GM19351 (cell line): ENCODE measurements around the gene DTX1.

Experiments used
- ATAC-seq: cut with Tn5 transposase; IDR thresholded peaks from one replicate; pipeline ENCODE4 v1.9.1; 2021; ENCODE audit warnings: mild to moderate bottlenecking, moderate library complexity; ENCODE audit not compliant: unreplicated experiment

The DTX1 gene

DNA sequence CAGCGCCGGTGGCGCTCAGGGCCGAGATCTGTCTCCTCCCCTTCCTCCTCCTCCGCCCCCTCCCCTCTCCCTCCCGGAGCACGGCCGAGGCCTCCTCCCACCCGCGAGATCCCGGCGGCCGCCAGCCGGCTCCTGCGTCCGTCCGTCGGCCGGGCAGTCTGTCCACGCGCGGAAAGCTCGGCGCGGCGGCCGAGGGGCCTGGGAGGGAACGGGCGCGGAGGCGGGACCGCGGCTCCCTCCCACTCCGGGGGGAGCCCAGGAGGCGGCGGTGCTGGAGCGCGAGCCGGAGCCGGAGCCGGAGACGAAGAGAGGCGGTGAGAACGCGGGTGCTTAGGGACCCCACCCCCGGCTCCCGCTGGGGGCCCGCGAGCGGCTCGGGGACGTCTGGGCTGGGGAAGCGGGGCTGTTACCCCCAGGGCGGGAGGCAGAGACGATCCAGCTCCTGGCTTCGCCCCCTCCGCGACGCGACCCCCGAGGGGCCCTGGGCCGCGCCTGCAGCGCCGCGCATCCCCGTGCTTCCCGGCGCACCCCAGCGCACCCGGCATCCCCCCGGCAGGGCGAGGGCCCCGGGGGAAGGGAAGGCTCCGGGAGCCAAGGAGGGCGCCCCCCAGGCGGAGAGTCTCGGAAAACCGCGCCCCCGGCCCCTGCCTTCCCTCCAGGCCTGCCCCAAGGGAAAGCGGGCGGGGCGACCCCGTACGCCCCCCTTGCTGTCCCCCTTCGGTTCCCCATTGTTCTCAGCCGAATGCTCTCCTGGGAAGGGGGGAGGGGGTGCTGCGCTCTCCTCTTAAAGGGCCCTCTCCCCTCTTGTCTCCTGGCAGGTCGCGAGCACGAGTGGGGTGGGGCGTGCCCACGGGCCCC, at the start of gene DTX1:
Gene DTX1 (plus strand): TSS at position 100 of the 858 bp plus-strand sequence. CDS start 1,463 bp downstream, outside the sequence.
- no peak for ATAC-seq

DNA sequence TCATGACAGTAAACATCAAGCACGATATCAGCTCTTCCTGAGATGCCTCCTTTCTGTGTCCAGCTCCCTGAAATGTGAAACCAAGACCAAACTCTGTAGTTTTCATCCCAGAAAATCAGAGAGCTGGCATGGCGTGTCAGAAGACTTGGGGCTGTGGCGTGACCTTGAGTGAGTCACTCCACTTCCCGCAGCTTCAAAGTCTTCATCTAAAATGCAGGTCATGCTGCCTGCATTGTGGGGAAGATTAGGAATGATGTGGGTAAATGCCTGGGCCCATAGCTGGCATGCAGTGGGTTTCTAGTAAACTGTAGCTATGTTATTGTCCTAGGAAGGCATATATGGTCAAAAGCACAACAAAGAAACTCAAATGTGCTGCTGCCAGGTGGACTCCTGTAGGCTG, 49.4 kb upstream of the DTX1 start:
- no peak for ATAC-seq

DNA sequence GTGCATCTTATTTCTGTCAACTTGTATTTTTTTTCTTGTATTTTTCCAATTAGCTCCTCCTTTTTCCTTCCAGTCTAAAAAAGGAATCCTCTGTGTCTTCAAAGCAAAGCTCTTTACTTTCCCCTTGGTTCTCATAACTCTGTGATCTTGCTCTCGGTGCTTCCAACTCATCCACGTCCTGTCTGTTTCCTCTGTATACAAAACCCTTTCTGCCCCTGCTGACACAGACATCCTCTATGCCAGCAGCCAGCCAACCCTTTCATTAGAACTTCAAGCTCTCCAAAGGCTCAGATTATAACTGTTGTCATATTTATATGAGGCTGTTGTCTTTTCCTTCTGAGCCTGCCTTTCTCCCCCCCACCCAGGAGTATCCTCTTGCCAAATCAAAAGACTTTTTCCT, 45.8 kb upstream of the DTX1 start:
- ATAC-seq: no peak

DNA sequence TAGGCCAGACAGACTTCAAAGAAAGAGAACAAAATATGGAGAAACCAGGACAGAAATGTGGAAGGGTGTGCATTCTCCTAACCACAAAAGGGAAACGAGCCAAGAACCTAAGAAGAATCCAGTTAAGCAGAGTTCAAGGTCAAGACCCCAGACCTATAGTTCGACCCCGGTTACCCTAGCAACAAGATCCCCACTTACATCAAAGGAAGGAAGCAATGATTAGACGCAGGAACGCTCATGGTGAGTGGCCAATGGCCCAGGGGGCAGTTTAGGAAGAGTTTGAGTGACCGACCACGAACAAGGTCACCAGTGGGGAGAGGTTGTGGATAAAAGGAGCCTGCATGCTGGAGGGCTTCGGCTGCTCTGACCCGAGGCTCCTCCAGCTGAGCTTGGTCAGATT, 42.0 kb upstream of the DTX1 start:
- no peak for ATAC-seq

DNA sequence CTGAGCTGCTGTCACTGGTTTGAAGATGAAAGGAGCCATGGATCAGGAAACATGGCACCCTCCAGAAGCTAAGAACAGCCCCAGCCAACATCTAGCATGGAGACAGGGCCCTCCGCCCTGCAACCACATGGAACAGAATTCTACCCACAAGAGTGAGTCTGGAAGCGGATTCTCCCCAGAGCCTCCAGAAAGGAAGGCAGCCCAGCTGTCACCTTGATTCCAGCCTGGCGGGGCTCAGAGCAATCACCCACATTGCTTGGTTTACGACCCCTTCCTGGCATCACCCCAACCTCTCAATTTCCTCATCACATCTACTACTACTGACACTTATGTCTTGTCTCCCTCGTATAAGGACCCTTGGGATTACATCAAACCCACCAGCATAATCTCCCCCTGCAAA, 39.7 kb upstream of the DTX1 start:
- no peak for ATAC-seq

DNA sequence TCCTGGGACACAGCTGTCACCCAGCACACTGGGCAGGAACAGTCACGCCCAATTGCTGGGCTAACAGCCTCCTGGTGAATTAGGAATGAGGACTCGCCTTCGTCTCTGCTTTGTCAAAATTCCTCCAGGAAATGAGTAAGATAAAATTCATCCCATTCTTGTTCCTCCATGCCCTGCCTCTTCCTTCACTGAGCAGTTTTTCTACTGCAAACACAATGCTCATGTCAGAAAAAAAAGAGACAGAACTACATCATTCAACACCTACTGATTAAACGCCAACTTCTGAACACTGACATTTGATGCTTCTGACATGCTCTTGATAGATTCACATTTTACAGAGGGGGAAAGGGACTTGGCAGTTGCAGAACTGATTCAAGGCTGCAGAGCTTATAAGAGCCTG, 37.5 kb upstream of the DTX1 start:
- no peak for ATAC-seq

DNA sequence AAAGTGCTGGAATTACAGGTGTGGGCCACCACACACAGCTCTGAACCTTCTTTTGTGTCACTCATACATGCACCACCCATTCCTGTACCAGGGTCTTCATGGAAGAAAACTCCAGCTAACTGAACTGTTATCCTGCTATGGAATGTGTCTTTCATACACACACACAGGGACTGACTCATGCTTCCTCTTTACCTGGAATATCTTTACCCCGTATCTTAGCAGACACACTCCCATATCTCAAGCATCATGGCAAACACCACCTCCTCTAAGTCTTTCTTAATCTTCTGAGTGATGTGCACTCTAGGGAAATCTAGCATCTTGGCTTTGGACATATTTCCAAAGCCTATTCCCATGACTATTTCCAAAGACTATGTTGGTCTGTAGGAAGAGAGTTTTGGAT, 35.0 kb upstream of the DTX1 start:
- no peak for ATAC-seq

DNA sequence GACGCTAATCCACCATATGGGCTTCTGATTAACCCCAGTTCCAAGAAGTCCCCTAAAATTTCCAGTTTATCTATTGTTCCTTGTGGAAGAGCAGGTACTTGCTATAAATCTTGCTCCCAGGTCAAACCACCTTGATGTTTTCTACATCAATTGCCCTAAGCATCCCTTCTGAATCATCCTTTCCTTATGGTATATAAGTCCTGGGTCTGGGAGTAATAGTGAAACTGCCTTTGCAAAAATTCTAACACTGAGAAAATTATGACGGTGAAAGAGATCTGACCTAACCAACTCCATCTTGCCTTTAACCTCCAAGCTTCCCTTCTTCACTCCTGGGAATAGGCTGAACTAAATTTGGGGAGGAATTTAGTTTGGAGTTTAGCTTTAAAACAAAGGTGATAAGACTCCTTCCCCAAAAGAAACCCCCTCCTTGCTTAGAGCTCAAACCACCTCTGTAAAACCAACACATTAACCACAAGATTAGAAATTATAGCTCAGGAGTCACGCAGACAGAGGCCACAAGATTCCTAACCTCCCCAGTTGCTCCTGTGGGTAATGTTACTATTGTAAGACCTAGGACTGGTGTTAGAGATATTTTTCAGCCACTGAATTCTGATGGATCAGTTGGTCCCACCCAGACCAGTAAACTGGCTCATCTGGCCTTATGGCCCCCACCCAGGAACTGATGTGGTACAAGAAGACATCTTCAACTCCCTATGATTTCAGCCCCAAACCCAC, 33.8 kb upstream of the DTX1 start:
- no peak for ATAC-seq

DNA sequence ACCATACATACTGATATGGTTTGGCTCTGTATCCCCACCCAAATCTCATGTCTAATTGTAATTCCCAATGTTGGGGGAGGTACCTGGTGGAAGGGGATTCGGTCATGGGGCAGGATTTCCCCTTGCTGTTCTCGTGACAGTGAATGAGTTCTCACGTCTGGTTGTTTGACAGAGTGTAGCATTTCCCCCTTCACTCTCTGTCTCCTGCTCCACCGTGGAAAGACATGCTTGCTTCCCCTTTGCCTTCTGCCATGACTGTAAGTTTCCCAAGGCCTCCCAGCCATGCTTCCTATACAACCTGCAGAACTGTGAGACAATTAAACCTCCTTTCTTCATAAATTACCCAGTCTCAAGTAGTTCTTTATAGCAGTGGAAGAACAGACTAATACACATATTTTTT, 28.8 kb upstream of the DTX1 start:
- ATAC-seq: no peak

DNA sequence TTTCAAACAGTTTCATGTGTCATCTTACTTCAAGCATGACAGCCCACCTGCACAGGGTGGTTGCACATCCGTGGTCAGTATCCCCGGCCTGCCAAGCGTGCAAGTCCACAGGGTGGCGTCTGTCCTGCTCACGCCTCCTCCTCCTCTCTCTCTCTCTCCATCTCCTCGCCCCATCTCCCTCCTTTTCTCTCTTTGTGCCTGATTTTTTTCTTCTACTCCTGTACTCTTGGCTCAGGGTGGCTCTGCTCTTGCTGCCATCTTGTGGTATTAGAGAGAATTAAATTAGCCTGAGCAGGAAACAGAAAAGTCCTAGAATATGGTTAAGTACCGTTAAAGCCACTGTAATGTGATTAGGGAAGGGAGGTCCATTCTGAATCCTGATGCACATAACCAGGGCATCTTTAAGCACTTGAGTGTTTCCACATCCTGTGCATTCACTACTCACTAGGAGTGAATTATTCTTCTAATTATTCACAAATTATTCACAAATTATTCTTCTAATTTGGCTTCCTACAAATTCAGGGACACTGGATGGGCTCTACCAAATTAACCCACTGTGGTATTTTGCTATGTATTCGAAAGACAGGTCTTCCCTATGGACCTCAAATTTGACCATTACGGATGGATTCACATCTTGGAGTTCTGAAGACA, 25.5 kb upstream of the DTX1 start:
- ATAC-seq: no peak

DNA sequence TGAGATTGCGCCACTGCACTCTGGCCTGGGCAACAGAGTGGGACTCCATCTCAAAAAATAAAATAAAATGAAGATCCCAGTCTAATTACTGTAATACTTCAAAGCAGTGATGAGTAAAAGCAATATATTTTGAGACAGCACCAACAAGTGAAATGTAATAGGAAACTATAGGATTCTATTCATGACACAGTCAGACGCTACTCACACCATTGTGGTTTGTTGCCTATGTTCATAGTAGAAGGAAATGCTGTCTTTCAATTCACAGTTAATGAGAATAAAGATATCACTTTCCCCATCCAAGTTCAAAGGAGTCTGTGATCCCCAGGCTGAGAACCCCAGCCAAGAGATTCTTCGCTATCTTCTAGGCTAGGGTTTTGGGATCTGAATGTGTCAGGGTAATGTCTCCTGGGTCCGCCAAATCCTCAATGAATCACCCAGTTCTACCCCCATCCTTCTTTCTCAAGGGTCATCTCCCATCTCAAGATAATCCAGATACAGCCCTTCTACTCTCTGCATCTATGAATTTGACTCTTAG, 16.6 kb upstream of the DTX1 start:
- ATAC-seq: no peak

DNA sequence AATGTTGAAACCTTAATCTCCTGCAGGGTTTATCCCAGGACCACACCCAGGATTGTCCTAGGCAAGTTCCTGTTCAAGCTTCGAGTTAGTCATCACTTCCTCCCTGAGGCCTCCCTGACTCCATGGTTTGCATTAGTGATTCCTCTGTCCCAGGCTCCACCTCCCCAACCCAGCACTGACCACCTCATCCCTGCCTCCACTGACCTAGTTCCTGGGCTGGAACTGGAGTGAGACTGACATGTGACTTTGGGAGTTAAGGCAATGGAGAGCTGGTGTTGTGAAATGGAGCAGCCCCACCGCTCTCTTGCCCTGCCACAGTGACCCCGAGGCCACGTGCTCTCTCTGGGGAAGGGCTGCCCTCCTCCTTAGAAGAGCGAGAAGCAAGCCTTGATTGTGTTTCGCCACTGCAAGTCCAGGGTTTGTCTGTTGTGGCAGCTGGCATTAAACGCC, 15.8 kb upstream of the DTX1 start:
- no peak for ATAC-seq

DNA sequence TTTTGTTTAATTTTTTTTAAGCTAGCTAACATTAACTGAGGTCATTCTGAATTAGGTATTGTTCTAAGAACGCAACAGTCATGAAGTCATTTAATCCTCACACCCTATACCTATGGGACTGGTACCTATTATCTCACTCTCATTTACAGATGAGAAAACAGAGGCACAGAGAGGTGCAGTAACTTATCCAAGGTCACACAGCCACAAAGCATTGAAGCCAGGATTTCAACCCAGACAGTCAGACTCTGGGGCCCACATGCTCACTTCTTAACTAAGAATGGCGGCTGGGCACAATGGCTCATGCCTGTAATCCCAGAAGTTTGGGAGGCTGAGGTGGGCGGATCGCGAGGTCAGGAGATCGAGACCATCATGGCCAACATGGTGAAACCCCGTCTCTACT, 15.0 kb upstream of the DTX1 start:
- no peak for ATAC-seq

DNA sequence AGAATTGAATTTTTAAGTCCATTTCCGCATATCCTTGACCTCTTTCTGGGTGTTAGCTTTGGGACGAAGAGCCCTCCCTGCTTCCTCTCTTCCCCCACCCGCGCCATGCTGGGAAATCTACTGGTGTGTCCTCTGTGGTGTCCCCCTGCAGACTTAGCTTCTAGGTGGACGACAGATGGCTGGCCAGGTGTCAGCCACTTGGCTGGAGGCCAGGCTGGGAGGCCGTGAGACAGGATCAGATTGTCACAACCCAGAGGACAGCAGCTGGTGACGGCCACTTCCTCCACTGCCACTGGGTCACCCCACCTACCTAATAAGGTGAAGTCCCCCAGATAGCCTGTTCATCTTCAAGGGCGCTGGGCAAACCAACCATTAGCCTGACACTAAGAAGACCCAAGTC, 13.3 kb upstream of the DTX1 start:
- no peak for ATAC-seq

DNA sequence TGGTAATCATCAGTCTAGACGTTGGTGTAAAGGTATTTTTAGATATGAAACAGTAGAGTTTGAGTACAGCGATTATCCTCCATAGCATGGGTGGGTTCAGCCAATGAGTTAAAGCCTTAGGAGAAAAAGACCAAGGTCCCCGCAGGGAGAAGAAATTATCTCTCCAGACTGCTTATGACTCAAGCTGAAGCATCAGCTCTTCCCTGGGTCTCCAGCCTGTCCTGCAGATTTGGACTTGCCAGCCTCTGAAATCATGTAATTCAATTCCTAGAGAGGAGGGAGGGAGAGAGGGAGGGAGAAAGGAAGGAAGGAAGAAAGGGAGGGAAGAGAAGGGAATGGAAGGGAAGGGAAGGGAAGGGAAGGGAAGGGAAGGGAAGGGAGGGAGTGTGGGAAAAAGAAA, 12.0 kb upstream of the DTX1 start:
- no peak for ATAC-seq

DNA sequence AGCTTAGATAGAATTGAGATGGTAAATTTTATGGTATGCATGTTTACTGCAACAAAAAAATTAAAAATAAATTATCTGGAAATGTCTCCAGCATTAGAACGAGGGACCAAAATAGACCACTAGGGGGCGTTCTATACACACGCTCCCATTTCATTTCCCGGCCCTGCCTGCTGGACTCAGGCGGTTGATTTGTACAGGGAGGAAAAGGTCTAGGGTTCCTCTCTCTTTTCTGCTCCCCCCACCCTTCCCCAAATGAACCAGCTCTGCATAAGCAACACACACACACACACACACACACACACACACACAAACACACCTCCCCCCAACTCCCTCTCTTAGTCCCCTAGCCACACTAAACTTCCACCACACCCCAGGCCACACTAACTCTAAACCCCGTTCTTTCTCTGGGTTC, 7.8 kb upstream of the DTX1 start:
- ATAC-seq: no peak

DNA sequence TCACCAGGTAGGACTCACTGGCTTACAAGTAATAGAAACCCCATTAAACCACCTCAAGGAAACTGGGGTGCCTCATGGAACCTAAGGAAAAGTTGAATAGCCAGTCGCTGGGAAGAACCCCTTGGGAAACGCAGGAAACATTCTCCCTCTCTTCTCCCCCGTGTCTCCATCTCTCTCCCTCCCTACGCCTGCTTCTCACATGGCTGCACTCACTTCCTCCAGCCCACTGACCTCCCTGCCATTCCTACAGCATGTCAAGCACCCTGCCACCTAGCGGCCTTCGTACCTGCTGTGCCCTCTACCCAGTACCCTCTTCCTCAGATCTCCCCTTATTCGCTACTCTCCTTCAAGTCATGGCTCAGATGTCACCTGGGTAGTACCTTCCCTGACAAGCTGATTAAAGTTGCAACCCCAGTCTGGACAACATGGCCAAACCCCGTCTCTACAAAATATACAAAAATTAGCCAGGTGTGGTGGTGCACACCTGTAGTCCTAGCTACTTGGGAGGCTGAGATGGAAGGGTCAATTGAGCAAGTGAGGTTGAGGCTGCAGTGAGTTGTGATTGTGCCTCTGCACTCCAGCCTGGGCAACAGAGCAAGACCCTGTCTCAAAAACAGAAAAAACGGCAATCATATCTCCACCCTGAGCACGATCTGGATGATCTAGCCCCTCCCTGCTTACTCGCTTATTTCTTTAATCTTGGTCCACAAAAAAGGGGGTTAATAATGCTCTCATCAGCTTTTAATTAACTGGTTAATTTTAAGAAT, 6.4 kb upstream of the DTX1 start:
- ATAC-seq: no peak

DNA sequence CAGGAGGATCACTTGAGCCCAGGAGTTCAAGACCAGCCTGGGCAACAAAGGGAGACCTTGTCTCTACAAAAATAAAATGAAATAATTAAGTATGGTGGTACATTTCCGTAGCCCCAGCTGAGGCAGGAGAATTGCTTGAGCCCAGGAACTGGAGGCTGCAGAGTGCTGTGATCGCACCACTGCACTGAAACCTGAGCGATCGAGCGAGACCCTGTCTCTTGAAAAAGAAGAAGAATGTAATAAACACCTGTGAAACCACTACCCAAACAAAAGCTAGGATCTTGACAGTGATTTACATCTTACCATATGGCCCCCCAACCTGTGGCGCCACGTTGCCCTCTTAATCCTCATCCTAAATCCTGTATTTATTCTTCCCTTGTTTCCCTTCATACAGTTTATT, 5.7 kb upstream of the DTX1 start:
- ATAC-seq: no peak

DNA sequence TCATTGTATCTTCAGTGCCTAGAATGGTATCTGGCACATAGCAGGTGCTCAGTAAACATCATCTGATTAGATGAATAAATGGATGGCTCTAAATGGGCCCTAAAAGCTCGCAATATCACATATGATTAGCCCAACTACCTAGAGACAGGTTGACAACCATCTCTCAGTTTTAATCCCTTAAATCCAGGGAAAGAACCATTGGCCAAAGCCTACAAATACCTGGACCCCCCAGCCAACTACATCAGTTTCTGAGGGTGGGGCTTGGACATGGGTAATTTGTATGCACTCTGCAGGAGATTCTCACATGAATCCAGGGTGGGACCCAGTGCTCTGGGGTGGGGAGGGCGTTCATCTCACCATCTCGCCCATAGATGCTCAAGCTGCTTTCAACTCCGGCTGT, 4.8 kb upstream of the DTX1 start:
- ATAC-seq: no peak

DNA sequence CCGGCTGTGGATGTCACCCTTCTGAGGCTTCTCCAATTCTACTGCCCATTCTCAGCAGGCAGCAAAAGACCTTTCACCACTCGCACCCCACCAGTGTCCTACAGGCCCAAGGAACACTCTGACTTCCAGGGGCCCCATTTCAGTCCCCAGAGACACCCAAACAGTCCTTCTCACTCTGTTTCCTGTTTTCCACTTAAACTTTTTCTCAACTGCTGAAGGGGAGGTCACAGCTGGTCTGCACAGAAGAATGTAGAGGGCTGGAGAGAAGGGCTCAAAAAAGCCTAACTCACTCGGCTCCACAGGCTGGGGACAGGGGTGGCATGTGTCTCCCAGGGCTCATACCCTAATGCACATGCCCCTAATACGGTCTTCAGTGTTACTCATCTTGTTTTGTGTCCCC, 4.2 kb upstream of the DTX1 start:
- no peak for ATAC-seq

DNA sequence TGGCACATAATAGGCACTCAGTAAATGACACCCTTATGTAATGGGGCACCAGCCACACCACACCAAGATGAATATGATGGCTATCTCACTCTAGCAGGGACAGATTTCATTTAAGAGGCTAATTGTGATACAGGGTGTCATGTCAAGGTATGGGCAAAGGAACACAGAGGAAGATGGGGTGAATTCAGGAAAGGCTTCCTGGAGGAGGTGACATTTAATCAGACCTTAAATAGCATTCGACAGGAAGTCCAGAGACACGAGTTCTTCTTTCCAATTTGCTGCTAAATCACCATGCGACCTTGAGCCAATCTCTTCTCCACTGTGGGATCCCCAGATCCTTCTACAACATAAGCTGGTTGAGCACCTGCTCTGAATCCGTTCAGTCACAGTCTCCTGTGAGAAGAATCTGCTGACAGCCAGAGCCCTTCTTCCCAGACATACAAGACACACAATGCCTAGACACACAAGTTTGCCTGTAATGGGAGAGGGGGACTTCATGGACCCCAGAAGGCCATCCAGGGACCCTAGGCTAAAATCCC, 1.5 kb upstream of the DTX1 start:
- ATAC-seq: no peak
